ENCODE data around the gene C7.

GRCh38 chr5:40987349-40987748, 78.1 kb downstream of the C7 start:
- no peak for TF ChIP-seq CTCF (IDR thresholded peaks at IDR 0.05)
- TF ChIP-seq POLR2A (IDR thresholded peaks at IDR 0.05) = no peak
- TF ChIP-seq EP300 (IDR thresholded peaks at IDR 0.05) = no peak

Data from tibial nerve (tissue), 4 donors.